Colon (tissue), 2 donors: ENCODE data around the gene C1orf35.

Source experiments
- FAIRE-seq: peaks from 2 replicates; lab custom pipeline; 2012; peaks lifted over from hg19 to GRCh38; lab: Jason Lieb, UNC
- donor health status: control.
- donor health status: control.

C1orf35 gene

DNA sequence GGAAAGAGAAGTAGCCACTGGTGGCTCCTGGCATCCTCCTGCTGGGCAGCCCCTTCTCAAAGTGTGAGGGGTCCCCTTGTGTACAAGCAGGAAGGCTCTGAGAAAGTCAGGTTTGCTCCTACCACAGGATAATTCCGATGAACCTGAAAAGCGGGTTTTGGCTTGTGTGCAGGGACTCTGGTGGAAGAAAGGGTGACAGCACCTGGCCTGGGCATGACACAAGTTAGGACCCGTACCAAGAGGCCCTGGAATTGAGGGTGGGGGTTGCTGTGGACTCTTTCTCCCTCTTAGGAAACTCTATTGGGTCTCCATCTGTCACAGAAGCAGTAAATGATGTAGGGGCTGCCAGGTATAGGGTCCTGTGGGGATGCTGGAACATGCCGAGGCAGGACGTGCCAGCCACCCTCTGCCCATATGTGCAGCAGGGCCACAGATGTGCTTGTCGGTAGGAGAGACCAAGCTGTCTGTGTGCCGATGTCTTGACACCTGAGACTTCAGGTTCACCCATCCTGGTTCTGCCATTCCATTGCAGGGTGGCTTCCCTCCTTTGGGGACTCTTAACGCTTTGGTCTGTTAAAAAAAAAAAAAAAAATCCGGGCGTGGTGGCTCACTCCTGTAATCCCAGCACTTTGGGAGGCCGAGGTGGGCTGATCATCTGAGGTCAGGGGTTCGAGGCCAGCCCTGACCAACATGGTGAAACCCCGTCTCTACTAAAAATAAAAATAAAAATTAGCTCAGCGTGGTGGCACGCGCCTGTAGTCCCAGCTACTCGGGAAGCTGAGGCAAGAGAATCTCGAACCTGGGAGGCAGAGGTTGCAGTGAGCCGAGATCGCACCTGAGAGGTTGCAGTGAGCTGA lies 9.8 kb downstream of the C1orf35 start:
- FAIRE-seq: no peak

DNA sequence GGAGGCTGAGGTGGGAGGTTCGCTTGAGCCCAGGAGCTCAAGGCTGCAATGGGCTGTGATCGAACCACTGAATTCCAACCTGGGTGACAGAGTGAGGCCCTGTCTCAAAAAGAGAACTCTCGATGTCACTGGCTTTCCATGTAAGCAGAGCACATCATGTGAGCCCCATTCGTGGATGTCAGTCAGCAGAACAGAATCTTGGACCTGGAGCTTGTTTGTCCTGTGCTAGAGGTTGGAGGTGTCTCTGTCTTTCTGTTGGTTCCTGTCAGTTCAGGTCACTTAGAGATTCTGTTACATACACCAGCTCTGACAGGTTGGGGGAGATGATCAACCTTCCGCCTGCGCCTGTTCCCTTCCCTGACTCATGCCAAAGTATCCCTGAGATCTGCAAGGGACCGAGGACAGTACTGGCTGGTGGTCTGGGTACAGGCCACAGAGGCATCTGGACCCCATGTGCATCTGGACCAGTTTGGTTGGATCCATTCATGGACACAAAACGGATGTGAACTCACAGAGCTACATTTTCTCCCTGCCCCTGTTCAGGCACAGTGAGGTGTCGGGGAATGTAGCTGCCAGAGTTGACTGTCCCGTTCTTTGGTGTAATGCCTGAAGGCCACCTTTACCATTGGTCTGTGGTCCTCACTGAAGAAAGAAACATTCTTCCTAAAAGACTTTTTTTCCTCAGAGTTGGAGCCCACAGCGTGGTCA lies 10.6 kb downstream of the C1orf35 start:
- no peak for FAIRE-seq

DNA sequence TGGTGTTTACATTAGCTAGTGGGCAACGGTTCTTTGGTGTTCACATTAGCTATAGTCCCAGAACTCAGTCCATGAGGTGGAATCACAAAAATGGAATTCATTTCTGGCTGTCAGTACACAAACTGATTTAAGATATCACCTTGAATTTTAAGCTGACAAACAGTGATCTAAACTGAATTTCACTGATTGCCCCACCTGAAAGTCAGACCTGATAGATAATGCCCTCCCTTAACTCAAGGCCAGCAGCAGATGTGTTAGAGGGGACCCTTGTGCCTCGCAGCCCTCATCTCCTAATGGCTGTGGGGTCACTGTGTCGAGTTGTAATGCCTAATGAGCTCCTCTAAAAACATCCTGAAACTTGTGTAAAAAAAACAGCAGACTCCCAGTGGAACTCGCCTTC lies 12.0 kb downstream of the C1orf35 start:
- no peak for FAIRE-seq

DNA sequence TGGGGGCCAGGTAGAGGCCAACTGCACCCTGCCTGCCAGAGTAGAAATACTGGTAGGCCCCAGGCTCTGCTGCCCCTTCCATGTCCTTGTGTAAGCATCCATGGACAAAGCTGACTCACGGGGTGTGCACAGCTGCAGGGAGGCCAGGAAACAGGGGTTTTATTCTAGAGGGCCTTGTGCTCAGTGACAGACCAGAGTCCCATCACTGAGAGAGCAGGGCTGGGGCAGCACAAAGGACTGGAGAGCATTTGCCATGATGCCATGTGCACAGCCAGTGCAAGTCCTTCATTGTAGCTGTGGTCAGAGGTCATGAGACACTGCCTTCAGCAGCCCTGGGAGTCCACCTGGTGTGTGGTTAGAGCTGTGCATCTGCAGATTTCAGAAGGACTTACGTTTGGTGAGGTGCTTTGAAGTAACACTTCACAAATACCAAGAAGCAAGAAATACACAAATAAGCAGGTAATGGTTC lies 12.5 kb downstream of the C1orf35 start:
- no peak for FAIRE-seq

DNA sequence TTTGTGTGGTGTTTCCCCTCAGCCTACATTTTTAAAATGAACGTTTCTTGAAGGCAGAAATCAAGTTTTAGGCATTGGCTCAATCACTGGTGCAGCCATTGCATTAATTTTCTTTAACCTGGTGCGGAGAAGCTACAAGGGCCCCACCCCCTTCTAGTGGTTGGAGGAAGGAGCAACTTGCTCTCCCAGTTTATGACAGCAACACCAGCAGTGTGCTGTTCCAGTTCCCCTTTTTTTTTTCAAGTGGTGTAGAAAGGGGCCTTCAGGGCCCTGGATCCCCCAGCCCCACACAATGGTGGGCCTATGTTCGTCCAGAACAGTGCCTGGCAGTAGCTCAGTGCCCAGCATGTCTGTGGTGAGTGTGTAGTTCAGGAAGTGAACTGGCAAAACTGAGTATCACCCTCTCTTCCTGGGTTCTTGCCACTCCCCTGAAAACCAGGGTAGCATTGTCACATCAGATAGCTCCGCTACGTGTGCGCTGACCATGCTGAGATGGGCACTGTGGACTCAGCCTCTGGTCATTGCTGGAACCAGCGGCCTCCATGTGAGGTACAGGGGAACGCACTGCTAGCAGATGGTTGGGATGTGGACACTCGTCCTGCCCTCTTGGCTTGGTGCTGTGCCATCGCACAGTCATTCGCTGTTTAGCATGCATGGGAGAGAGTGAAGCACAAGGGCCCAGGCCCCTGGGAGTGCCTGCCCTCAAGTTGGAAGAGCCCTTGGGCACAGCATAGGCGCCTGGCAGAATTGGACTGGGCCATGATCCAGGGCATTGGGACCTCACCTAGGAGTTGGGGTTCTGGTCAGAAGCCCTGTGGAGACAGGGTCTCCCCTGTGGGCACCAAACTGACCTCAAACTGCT lies 13.4 kb downstream of the C1orf35 start:
- FAIRE-seq: no peak

DNA sequence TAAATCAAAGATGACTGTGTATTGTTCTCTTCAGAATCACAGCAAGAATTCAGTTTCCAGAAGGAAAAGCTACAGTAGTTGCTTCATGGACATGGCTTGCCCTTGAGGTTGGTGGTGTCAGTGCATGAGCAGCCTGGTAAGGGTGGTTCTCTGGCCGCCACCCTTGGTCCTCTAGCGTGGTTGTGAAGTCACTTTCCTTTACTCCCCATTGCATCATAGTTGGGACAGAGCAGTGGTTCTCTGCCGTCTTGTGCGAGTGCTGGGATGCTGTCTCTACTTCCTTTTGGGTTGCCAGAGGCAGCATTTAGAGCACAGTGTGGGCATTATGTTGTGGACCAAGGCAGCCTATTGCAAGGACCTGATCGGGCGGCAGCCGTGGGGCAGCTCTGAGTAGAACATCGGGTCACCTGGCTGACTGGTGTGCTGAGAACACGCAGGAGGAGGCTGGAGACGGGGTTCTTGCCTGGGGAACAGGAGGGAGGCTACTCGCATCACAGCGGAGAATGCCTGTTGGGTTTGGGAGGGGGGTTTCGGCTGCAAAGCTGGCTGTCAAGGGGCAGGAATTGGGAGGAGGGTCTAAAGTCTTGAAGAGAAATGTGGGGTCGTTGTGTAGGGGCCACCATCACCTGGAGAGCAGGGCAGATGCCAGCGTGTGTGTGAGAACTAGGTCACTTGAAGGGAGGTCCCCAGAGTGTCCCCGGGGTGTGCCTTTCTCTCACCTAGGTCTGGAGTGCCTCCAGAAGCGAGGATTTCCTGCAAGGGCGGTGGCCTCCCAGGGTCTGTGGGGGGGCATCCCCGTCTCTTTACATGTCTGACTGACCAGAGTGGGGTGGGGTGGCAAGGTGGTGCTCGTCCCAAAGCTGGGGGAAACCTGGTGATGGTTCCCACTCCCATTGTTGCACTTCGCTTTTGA lies 14.3 kb downstream of the C1orf35 start:
- no peak for FAIRE-seq

DNA sequence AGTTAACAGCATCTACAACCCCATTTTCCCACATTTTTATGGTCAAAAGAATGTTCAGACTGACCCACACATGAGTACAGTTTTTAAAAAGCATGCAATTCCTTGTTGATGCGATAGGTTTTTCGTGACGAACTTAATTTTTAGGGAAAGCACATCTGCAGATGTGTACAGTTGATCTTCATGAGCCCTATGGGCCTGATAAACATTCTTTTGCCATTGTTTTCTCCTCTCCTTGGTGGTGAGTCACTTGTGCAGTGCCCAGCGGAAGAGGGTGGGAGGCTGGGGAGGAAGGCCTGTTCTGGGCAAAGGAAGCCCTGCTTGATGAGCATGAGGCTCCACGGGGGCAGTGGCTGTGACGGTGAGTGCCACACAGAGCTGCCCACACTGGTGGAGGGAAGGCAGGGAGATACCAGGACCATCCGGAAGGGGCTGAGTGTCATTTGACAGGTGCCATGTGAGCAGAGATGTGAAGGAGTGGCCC lies 15.3 kb downstream of the C1orf35 start:
- no peak for FAIRE-seq

DNA sequence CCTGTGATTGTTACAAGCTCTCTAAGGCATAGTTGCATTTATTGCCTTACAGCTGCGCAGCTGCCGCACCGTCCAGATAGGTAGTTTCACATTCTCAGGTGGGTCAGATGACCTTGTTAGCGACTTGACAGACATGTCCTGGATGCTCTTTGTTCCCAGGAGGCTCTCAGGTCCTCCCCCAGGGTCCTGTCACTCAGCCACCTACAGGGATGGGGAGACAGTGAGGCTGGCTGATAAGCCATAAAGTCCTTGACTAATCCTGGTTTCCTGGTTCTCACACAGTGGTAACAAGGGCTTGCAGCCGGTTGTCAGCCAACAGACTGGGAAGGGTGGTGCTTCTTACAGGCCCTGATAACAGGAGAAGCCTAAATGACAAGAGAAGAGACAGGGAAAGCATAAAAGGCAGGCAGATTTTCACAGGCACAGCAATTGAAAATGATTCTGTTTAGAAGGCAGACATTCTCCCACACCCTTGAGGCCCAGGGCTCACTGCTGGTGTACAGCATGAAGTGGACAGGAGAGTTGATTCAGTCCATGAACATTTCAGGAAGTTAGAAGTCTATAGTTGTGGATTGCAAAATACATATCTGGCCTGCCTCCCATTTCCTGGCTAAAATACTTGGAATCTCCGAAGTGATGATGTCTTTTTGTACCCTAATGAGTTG lies 17.7 kb downstream of the C1orf35 start:
- FAIRE-seq: no peak

DNA sequence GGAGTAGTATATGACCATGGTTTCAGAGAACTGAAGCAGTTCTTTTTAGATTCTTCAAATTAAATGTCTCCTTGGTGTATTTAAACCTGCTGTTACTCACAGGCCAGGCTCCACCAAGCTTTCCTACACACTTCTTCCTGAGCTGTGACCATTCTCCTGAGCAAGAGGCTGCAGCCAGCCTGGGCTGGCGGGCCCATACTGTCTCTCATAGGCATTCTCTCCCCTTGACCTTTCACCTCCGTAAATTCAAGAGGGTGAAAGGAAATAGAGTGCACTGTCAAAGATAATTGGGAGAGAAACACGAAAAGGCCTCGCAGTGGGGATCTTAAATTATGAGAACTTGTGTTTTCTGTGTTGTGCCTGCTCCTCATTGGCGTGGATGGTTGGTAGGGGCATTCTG lies 18.3 kb downstream of the C1orf35 start:
- FAIRE-seq: no peak

DNA sequence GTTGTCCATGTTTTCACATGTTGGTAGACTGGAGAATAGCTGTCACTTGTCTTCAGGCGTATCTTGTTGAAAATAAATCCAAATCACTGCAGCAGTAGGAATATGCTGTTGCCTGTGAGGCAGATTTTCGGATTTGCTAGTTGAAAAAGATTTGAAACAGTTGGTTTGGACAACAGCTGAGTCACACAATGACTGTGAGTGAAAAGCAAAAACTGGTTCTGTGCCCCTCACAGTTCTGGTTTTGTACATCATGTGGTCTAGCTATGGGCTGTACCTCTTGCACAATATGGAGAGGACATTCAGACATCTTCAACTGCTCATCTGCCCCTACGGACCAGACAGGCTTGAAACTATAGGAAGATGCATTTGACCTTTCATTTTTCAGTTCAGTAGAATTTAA lies 18.8 kb downstream of the C1orf35 start:
- FAIRE-seq: no peak

DNA sequence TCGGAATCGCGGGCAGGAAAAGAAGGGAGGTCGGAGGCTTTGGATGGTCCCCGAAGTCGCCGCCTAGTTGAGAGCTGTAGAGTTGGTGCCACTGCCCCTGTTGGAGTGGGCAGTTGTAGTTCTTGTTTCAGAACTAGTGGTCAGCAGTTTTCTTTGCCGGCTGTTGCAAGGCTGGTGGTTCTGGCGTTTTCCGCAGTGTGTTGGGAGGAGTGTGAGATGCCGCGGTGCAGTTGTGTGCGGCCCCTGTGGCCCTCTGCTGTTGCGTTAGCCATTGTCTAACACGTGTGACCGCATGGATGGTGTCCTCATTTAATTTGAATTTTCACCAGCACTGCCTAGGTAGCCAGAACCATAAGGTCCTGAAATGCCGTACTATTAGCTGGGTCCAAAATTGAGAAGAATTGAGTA lies 19.2 kb downstream of the C1orf35 start:
- FAIRE-seq: no peak

DNA sequence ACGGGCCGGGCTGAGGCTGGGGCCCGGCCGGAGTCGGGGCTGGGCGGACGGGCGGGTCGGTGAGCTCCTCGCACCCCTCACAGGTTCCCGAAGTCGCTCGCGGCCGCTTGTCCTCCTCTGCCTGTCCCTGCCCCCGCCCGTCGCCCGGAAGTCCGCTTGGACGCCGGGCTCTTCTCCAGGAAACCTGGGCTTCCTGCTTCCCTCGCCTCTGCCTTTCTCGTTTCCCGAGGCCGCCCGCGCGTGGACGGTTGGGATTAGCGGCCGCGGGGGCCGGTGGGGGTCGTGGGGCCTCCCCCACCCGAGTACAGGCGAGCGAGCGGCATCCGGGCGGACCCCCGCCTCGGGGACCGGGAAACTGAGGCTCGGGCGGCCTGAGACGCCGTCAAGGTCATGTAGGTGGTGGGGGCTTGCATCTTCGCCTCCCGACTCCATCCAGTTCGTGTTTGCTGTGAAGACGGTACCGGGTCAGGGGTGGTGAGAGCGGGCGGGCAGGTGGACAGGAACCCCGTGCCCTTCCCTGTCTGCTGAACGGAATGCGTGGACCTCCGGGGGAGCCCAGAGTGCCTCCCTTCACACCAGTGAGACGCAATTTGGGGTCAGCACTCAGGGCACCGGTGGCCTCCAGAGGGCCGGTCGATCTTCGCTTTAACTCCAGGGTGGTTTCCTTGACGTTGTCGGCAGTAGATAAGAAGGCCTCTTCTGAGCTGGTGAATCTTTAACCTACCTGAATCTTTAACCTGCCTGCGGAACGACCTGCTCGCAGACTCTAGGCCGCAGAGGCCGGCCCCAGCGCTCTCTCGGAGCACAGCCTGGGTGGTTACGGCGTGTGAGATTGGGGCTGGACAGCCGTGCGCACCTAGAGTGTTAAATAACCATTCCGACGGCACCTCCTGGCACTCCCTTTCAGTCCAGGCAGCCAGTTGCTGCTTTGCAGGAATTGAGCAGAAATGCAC lies 19.9 kb downstream of the C1orf35 start:
- no peak for FAIRE-seq

DNA sequence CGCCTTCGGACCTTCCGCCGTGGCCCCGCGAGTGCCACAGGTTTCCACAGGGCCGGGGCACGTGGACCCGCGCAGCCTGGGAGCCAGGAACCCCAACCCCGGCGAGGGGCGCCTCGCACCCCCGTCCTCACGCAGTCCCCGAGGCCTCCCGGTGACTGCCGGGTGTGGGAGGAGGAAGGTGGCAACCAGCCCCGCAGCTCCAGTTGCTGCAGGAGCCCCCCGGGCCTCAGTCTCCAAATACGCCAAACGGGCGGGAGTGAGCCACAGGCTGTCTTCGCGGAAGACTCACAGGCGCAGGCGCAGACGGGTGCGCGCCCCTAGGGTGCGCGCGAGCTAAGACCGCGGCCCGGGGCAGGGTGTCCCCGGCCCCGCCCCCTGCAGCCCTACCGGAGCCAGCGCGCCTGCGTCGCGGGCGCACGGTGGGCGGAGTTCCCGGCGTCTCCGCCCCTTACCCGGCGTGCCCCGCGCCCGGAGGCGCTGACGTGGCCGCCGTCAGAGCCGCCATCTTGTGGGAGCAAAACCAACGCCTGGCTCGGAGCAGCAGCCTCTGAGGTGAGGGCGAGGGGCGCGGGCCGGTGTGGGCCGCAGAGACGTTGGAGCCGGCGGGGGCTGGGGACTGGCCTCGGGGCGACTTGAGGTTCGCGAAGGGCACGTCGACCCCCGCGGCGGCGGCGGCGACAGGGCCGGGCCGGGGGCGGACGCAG lies 20.8 kb downstream of the C1orf35 start, which contains the start of gene ARF1:
TSS of gene ARF1 (plus strand) at position 495 of the 704 bp plus-strand sequence. CDS start 14,407 bp downstream, outside the sequence.
- no peak for FAIRE-seq

DNA sequence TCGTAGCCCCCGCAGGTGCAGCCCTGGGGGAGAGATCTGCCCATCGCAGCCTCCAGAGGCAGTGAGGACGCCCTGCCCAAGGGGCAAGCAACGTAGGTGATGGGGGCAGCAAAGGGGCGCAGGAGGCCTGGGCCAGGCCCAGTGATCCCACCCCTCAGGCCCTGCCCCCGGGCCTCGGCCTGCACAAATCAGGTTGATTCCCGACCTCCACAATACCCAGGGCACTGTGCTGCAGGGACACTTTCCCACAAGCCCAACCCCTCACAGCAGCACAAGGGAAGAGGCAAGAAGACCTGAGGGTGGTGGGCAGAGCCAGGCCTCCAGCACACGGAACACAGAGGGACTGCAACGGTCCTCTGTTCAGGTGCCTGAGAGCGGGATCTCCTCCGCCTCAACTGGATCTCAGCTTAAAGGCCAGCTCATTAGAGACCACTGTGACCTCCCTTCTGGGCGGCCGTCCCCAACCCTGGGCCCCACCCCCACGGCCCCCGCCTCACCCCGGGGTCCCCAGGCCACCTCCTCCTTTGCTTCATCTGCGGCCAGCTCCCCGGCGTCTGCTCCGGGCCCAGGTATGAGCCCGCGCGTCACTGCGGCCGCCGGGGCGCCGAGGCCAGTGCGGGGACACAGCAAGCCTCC lies 21.4 kb downstream of the C1orf35 start:
- FAIRE-seq: no peak

DNA sequence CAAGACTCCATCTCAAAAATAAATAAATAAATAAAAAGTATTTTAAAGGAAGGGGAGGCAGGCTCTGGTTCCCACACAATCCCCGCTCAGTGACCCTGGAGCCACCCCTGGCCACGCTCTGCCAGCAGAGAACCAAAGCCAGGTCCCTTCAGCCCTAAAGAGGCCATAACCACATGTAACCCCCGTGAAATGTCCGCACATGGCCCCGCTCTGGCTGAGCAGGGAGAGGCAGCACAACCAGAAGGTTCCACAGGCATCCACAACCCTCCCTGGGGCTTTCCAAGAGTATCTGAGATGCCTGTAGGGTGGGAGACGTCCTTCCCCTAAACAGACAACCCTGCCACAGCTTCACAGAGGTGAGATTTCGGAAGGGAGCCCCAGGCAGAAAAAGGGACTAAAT lies 22.0 kb downstream of the C1orf35 start:
- FAIRE-seq: no peak

DNA sequence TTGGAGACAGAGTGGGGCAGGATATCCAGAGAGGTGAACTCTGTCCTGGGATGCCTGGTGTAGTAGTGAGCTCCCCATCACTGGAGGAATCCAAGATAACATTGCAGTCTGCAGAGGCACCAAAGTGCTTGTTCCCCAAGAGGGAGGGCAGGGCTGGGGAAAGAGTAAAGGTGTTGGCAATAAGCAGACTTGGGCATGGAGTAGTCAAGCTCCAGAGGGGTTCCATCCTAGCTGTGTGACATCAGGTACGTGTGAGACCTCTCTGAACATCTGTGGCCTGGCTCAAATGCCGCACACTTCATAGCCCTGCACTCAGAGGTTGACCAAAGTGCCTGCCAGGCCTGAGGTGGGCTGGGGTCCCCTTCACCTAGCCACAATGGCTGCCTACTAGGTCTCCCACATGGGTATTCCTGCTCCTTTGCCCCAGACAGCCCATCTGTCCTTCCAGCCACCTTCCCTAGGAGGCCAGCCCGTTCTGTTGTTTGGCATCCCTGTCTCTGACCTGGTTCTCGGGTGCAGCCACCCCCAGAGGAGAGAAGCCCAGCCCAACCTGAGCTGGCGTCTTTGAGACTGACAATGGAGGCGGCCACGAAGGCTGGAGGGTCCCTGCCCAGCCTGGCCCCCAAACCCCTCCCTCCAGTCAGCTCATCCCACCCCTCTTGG lies 23.4 kb downstream of the C1orf35 start:
- FAIRE-seq: no peak

DNA sequence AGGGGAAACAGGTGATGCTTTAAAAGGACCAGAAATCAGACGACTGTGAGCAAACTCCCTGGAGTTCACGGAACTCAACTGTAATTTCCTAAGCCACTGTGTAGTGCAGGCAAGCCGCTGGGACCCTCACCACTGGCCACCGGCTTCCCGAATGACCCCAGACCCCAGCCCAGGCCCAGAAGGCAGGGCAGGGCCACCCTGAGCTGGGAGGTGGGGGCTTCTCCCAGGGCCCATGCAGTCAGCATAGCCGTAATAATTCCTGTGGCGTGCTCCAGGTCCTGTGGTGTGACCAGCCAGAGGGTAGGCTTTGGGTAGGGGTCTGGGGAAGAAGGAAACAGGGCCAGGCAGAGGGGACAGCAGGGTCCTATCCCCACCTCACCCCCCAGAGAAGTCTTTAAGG lies 24.1 kb downstream of the C1orf35 start:
- FAIRE-seq: no peak
